Brain microvascular endothelial cell (primary cell): ENCODE data around the gene USP5.
"Not testable (repeated sequence)": the region's sequence is repeated elsewhere in the genome, so short reads cannot be mapped to it uniquely, and the experiment has no call there.

Source experiments
- DNase-seq: peaks from one replicate; pipeline ENCODE4 v3.0.0-alpha.2; 2020
- H3K27ac ChIP-seq: fragments of 250-450 bp; sonication (Bioruptor Pico); 2 replicates; pipeline ENCODE4 v1.5.1; 2020; ENCODE audit warnings: mild to moderate bottlenecking, moderate library complexity
- H3K27me3 ChIP-seq: fragments of 250-450 bp; sonication (Bioruptor Pico); replicated peaks from 2 replicates; pipeline ENCODE4 v1.5.1; 2020; ENCODE audit warnings: mild to moderate bottlenecking
- H3K36me3 ChIP-seq: fragments of 250-450 bp; sonication (Bioruptor Pico); replicated peaks from 2 replicates; pipeline ENCODE4 v1.5.1; 2020; ENCODE audit warnings: mild to moderate bottlenecking
- H3K4me3 ChIP-seq: 2 replicates; pipeline ENCODE4 v1.5.1; 2011; ENCODE audit warnings: low read depth, mild to moderate bottlenecking, control low read depth, low read length, moderate library complexity
- CTCF ChIP-seq: IDR thresholded peaks from 2 replicates; pipeline ENCODE4 v1.5.1; 2011; ENCODE audit warnings: low read depth, mild to moderate bottlenecking, moderate library complexity, low read length, control low read depth, inconsistent platforms; ENCODE audit errors: missing control alignments
- in situ Hi-C: cut with HindIII; loops from 2 replicates; pipeline ENCODE4 v1.10.0; 2017; ENCODE audit warnings: low sequenced_read_pairs, low pct_ligation_motif_present

The USP5 gene

DNA sequence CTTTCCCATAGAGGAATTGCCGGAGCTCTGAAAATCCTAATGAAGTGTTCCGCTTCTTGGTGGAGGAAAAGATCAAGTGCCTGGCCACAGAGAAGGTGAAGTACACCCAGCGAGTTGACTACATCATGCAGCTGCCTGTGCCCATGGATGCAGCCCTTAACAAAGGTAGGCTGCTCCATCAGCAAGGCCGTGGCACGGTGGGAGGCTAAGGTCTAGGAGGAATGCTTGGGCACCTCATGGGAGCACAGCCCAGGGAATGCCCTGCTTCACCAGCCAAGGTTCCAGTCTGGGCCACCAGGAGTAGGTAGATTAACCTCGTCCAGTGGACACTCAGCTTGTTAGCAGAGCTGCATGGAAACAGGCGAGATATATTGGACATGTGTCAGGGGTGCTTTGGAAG lies 9.0 kb downstream of the USP5 start:
- DNase-seq: no peak
- in situ Hi-C loops: no loop called here
- no peak for TF ChIP-seq CTCF
- Histone ChIP-seq H3K27me3 (no peaks in the 10 kb centered on the region), H3K27ac (no peak overlapping the region), H3K4me3 (no peak overlapping the region), H3K36me3 (peaks cover 78% of the 10 kb centered on the region)

DNA sequence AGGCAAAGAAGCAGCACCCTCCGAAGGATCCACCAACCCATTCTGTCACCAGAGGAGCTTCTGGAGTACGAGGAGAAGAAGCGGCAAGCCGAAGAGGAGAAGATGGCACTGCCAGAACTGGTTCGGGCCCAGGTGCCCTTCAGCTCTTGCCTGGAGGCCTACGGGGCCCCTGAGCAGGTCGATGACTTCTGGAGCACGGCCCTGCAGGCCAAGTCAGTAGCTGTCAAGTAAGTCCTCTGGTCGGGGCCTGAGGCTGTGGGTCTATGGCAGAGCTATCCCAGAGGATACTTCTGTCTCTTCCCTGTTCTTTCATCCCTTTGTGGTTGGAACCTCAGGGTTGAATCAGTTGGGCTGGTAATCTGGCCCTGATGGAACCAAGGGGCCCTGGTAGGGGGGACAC lies 9.4 kb downstream of the USP5 start:
- no peak overlapping the region for H3K4me3 ChIP-seq
- DNase-seq: no peak
- no peak for TF ChIP-seq CTCF
- no peak overlapping the region for H3K27ac ChIP-seq
- H3K36me3 ChIP-seq: peaks cover 80% of the 10 kb centered on the region
- in situ Hi-C loops: no loop called here
- no peaks in the 10 kb centered on the region for H3K27me3 ChIP-seq

DNA sequence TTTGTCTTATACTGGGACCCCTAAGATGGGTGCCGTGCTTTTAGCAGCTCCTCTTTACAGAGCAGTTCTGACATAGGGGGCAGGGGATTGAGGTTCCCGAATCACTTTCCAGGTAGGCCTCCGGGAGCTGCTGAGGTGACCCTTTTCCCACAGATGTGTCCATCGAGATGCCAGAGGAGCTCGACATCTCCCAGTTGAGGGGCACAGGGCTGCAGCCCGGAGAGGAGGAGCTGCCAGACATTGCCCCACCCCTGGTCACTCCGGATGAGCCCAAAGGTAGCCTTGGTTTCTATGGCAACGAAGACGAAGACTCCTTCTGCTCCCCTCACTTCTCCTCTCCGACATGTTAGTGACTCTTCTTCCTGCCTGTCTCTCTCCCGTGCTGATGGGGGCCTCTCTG lies 11.1 kb downstream of the USP5 start:
- TF ChIP-seq CTCF: no peak
- Histone ChIP-seq H3K36me3 (peaks cover 63% of the 10 kb centered on the region), H3K4me3 (no peak overlapping the region), H3K27ac (no peak overlapping the region), H3K27me3 (no peaks in the 10 kb centered on the region)
- in situ Hi-C loops: no loop called here
- no peak for DNase-seq

GRCh38 chr12:6863586-6864321 lies 11.8 kb downstream of the USP5 start:
- TF ChIP-seq CTCF: no peak
- in situ Hi-C loops: no loop called here
- no peak for DNase-seq
- H3K27me3 ChIP-seq: no peaks in the 10 kb centered on the region
- peaks cover 58% of the 10 kb centered on the region for H3K36me3 ChIP-seq
- no peak overlapping the region for H3K4me3 ChIP-seq
- H3K27ac ChIP-seq: no peak overlapping the region

DNA sequence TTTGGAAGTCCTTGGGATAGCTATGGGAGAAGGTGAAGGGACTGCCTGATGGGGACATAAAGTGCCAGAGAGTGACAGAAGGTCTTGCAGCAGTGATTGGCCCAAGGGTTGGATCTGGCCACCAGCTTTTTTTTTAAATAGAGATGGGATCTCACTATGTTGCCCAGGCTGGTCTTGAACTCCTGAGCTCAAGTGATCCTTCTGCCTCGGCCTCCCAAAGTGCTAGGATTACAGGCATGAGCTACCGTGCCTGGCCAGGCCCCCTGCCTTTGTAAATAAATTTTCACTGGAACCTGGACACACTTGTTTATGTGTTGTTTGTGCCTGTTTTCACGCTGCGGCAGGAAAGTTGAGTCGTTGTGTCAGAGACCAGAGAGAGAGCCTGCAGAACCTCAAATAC lies 13.4 kb downstream of the USP5 start:
- peaks cover 54% of the 10 kb centered on the region for H3K36me3 ChIP-seq
- not testable (repeated sequence) for DNase-seq

GRCh38 chr12:6866163-6866919 lies 14.4 kb downstream of the USP5 start:
- in situ Hi-C loops: no loop called here
- Histone ChIP-seq H3K27ac (no peak overlapping the region), H3K36me3 (peaks cover 50% of the 10 kb centered on the region), H3K4me3 (no peak overlapping the region), H3K27me3 (no peaks in the 10 kb centered on the region)
- no peak for DNase-seq
- no peak for TF ChIP-seq CTCF

More for the DNA sequence above, 13.4 kb downstream of the USP5 start:
- in situ Hi-C loops, H3K4me3 ChIP-seq, H3K27ac ChIP-seq, H3K27me3 ChIP-seq: not testable (repeated sequence)
